ENCODE data around the gene C15orf39. TPM values are rescaled to one million over a fixed set of nuclear protein-coding genes. Genes with fewer than 3 reads are reported as not detected.

C15orf39 gene
- total RNA-seq, 6 experiments from 2014 or later, result 3.6 to 9.4 (median 5.8) TPM

- no peaks in the 10 kb centered on the region for H3K36me3 ChIP-seq
- 47% methylated on average over 4 of the region's 6 CpGs for WGBS (ENCODE audit: insufficient coverage, low coverage, low lambda C conversion rate, missing lambda C conversion rate)
- H3K27me3 ChIP-seq, result no peaks in the 10 kb centered on the region
- intact Hi-C loops (cut with DNase I), result no loop called here
- no peak for TF ChIP-seq POLR2A (IDR thresholded peaks at IDR 0.05)
- no peak for TF ChIP-seq CTCF (IDR thresholded peaks at IDR 0.05)
- H3K9me3 ChIP-seq, result no peaks in the 10 kb centered on the region
- DNase-seq (no peak), ATAC-seq (peak in 1 of 4 donors; percentile 15)
- H3K27ac ChIP-seq, result no peak overlapping the region
- peaks cover 0 to 14% (median 2%) of the 10 kb centered on the region in 4 donors for H3K4me1 ChIP-seq
- H3K4me3 ChIP-seq, result no peak overlapping the region
These were observed 24.2 kb upstream of the C15orf39 start for GRCh38 chr15:75177360-75178071.

- WGBS (ENCODE audit: insufficient coverage, low coverage, low lambda C conversion rate, missing lambda C conversion rate), result 27% methylated on average over 23 of the region's 53 CpGs
- H3K36me3 ChIP-seq, result no peaks in the 10 kb centered on the region
- peaks cover 0 to 14% (median 2%) of the 10 kb centered on the region in 4 donors for H3K4me1 ChIP-seq
- no peaks in the 10 kb centered on the region for H3K9me3 ChIP-seq
- H3K27me3 ChIP-seq, result no peaks in the 10 kb centered on the region
- H3K27ac ChIP-seq, result peak overlapping the region in 1 of 3 donors; percentile 37
- TF ChIP-seq CTCF (IDR thresholded peaks at IDR 0.05), result no peak
- no peak for TF ChIP-seq POLR2A (IDR thresholded peaks at IDR 0.05)
- intact Hi-C loops (cut with DNase I), result no loop called here
- H3K4me3 ChIP-seq, result peak overlapping the region in 2 of 3 donors; percentile 10 to 26
- peak; percentile 52 to 70 (median 58) for ATAC-seq
- peak in 2 of 3 donors; percentile 56 to 57 for DNase-seq
These were observed 23.3 kb upstream of the C15orf39 start for GRCh38 chr15:75178171-75178937.

- Histone ChIP-seq H3K27me3 (no peaks in the 10 kb centered on the region), H3K27ac (peak overlapping the region in 1 of 3 donors; percentile 37), H3K4me1 (peaks cover 0 to 14% (median 2%) of the 10 kb centered on the region in 4 donors), H3K4me3 (peak overlapping the region in 1 of 3 donors; percentile 26), H3K9me3 (no peaks in the 10 kb centered on the region), H3K36me3 (no peaks in the 10 kb centered on the region)
- intact Hi-C loops (cut with DNase I), result no loop called here
- peak in 1 of 4 donors; percentile 6 for ATAC-seq
- TF ChIP-seq CTCF (IDR thresholded peaks at IDR 0.05) (no peak), POLR2A (IDR thresholded peaks at IDR 0.05) (no peak)
- WGBS (ENCODE audit: insufficient coverage, low coverage, low lambda C conversion rate, missing lambda C conversion rate), result 50% methylated on average over 6 of the region's 20 CpGs
- no peak for DNase-seq
These were observed 22.5 kb upstream of the C15orf39 start for GRCh38 chr15:75178938-75179745.

GRCh38 chr15:75179746-75180140 lies 21.9 kb upstream of the C15orf39 start:
- DNase-seq (no peak), ATAC-seq (no peak)

More at GRCh38 chr15:75179746-75180140, 21.9 kb upstream of the C15orf39 start:
- Histone ChIP-seq H3K9me3 (no peaks in the 10 kb centered on the region), H3K4me1 (peaks cover 0 to 14% (median 2%) of the 10 kb centered on the region in 4 donors), H3K4me3 (no peak overlapping the region), H3K27ac (no peak overlapping the region), H3K36me3 (no peaks in the 10 kb centered on the region), H3K27me3 (no peaks in the 10 kb centered on the region)
- WGBS (ENCODE audit: insufficient coverage, low coverage, low lambda C conversion rate, missing lambda C conversion rate), result 75% methylated on average over 4 of the region's 4 CpGs
- intact Hi-C loops (cut with DNase I), result loop anchor here in 1 of 2 donors (10.0 kb wide), 1 partner anchor 45 kb away; no protein-coding TSS in a partner anchor
- TF ChIP-seq CTCF (IDR thresholded peaks at IDR 0.05), result no peak
- no peak for TF ChIP-seq POLR2A (IDR thresholded peaks at IDR 0.05)
